Measurements from ENCODE around the gene WRNIP1. TPM values are rescaled to one million over a fixed set of nuclear protein-coding genes. Genes with fewer than 3 reads are reported as not detected.

Gene WRNIP1
- total RNA-seq, 1 donor from 2014 or later: 34.6 TPM

GRCh38 chr6:2829253-2829652 is 64.1 kb downstream of the WRNIP1 start:
- Mint-ChIP-seq H3K36me3 (ENCODE audit: low read depth) (peaks cover 2% of the 10 kb centered on the region), H3K4me1 (ENCODE audit: low read depth) (no peaks in the 10 kb centered on the region), H3K27ac (ENCODE audit: unreplicated experiment) (no peak overlapping the region), H3K9me3 (ENCODE audit: low read depth) (no peaks in the 10 kb centered on the region), H3K27me3 (ENCODE audit: low read depth) (no peaks in the 10 kb centered on the region), H3K4me3 (ENCODE audit: unreplicated experiment) (no peak overlapping the region)
- no peak for TF ChIP-seq CTCF (IDR thresholded peaks at IDR 0.05)
- no peak for DNase-seq (ENCODE audit: low spot score)

GRCh38 chr6:2830183-2830582 is 65.0 kb downstream of the WRNIP1 start:
- no peaks in the 10 kb centered on the region for H3K27me3 Mint-ChIP-seq (ENCODE audit: low read depth)
- no peaks in the 10 kb centered on the region for H3K4me1 Mint-ChIP-seq (ENCODE audit: low read depth)
- H3K4me3 Mint-ChIP-seq (ENCODE audit: unreplicated experiment): no peak overlapping the region
- no peak for DNase-seq (ENCODE audit: low spot score)
- no peaks in the 10 kb centered on the region for H3K9me3 Mint-ChIP-seq (ENCODE audit: low read depth)
- no peak for TF ChIP-seq CTCF (IDR thresholded peaks at IDR 0.05)
- H3K27ac Mint-ChIP-seq (ENCODE audit: unreplicated experiment): no peak overlapping the region
- peaks cover 4% of the 10 kb centered on the region for H3K36me3 Mint-ChIP-seq (ENCODE audit: low read depth)

- H3K4me3 Mint-ChIP-seq (ENCODE audit: unreplicated experiment): no peak overlapping the region
Measured at GRCh38 chr6:2831392-2831791, 66.2 kb downstream of the WRNIP1 start.

GRCh38 chr6:2834262-2834661 is 69.1 kb downstream of the WRNIP1 start:
- Mint-ChIP-seq H3K27ac (ENCODE audit: unreplicated experiment) (no peak overlapping the region), H3K4me1 (ENCODE audit: low read depth) (peaks cover 7% of the 10 kb centered on the region), H3K4me3 (ENCODE audit: unreplicated experiment) (no peak overlapping the region), H3K9me3 (ENCODE audit: low read depth) (no peaks in the 10 kb centered on the region), H3K36me3 (ENCODE audit: low read depth) (peaks cover 7% of the 10 kb centered on the region), H3K27me3 (ENCODE audit: low read depth) (no peaks in the 10 kb centered on the region)
- no peak for DNase-seq (ENCODE audit: low spot score)
- TF ChIP-seq CTCF (IDR thresholded peaks at IDR 0.05): no peak

More at GRCh38 chr6:2831392-2831791, 66.2 kb downstream of the WRNIP1 start:
- H3K9me3 Mint-ChIP-seq (ENCODE audit: low read depth): no peaks in the 10 kb centered on the region
- no peak for DNase-seq (ENCODE audit: low spot score)
- TF ChIP-seq CTCF (IDR thresholded peaks at IDR 0.05): no peak
- H3K4me1 Mint-ChIP-seq (ENCODE audit: low read depth): no peaks in the 10 kb centered on the region
- H3K36me3 Mint-ChIP-seq (ENCODE audit: low read depth): peaks cover 6% of the 10 kb centered on the region
- H3K27me3 Mint-ChIP-seq (ENCODE audit: low read depth): no peaks in the 10 kb centered on the region
- H3K27ac Mint-ChIP-seq (ENCODE audit: unreplicated experiment): no peak overlapping the region

Other genes with a start within 250 kb of the WRNIP1 start
- 0.99 to 1.1 TPM (median 1.00 TPM) in 3 replicates for gene MYLK4, start 14.5 kb upstream of the WRNIP1 start, total RNA-seq
- 9.0 to 9.3 TPM (median 9.1 TPM) in 3 replicates for gene SERPINB1, start 76.5 kb downstream of the WRNIP1 start, total RNA-seq
- 0.31 to 0.67 TPM (median 0.62 TPM) in 3 replicates for gene SERPINB9, start 137.9 kb downstream of the WRNIP1 start, total RNA-seq
- gene SERPINB6, start 206.2 kb downstream of the WRNIP1 start, total RNA-seq: 74.0 to 98.0 TPM (median 97.3 TPM) in 3 replicates
- gene NQO2, start 234.5 kb downstream of the WRNIP1 start, total RNA-seq: 34.4 to 40.7 TPM (median 35.1 TPM) in 3 replicates